ENCODE data around the gene GPR162. TPM values are rescaled to one million over a fixed set of nuclear protein-coding genes. Genes with fewer than 3 reads are reported as not detected.

GPR162 gene
- total and polyA plus RNA-seq, 10 of the 15 experiments (the other 5 are each of a cell fraction or from before 2014, with no cell fraction given): not detected

GRCh38 chr12:6846316-6846869 lies 24.8 kb downstream of the GPR162 start:
- CTCF ChIA-PET: interaction anchor here (1.1 to 9.9 kb wide), 2 partner anchors 10 to 23 kb away, joined by 4 to 173 read pairs; partner anchors contain the start of genes SPSB2 and TPI1
- no peak overlapping the region for H3K4me2 ChIP-seq (ENCODE audit: control insufficient read depth, insufficient read depth)
- peaks cover 0 to 11% of the 10 kb centered on the region in 2 experiments; a peak in 3 of 4 replicates for H3K36me3 ChIP-seq (ENCODE audit: control insufficient read depth in 2 of 2, insufficient read depth in 2 of 2, low read length in 1 of 2)
- ATAC-seq: no peak
- peaks cover 19% of the 10 kb centered on the region for H3K4me1 ChIP-seq (ENCODE audit: control insufficient read depth, insufficient read depth, low read length)
- peaks cover 23% of the 10 kb centered on the region for H3K79me2 ChIP-seq (ENCODE audit: control insufficient read depth, insufficient read depth, low read length)
- FAIRE-seq: no peak
- H3K4me3 ChIP-seq: no peak overlapping the region
- H3K27me3 ChIP-seq (replicated peaks in 1 of 2; ENCODE audit: control insufficient read depth in 2 of 2, insufficient read depth in 2 of 2, low read length in 1 of 2): no peaks in the 10 kb centered on the region
- intact Hi-C loops (cut with micrococcal nuclease; ENCODE audit: unreplicated experiment): no loop called here
- in situ Hi-C loops (cut with MboI): no loop called here
- no peak overlapping the region for H2AFZ ChIP-seq (ENCODE audit: control insufficient read depth, low read depth, low read length)
- WGBS (ENCODE audit: insufficient coverage, insufficient replicate concordance, low lambda C conversion rate, missing lambda C conversion rate): 86% methylated on average over 7 of the region's 7 CpGs
- no peak for DNase-seq (ENCODE audit: low read depth, low spot score)
- SMC1A ChIA-PET (ENCODE audit: uncharacterized antibody, unreplicated experiment): no interaction called here
- TF ChIP-seq POLR2A (IDR thresholded peaks at IDR 0.05; ENCODE audit: low read depth, low read length): peak; percentile 46; the same call in 1 of the 2 replicates
- no peak for TF ChIP-seq FOS (IDR thresholded peaks at IDR 0.05; ENCODE audit: borderline replicate concordance, extremely low read depth, insufficient read length)
- no peak for TF ChIP-seq NRF1 (conservative IDR thresholded peaks at IDR 0.05; ENCODE audit: low read depth, low read length)
- TF ChIP-seq TCF7 (IDR thresholded peaks at IDR 0.05; ENCODE audit: borderline replicate concordance): no peak
- TF ChIP-seq MTA2 (IDR thresholded peaks at IDR 0.05; ENCODE audit: low read depth): no peak
- TF ChIP-seq ZNF622 (IDR thresholded peaks at IDR 0.05): no peak
- no peak for TF ChIP-seq HDGF (IDR thresholded peaks at IDR 0.05)
- no peak overlapping the region for H3K9ac ChIP-seq (ENCODE audit: control insufficient read depth, insufficient read depth, low read length)
- no peaks in the 10 kb centered on the region for H3K9me3 ChIP-seq (replicated peaks; ENCODE audit: control insufficient read depth, insufficient read depth, low read length)
- POLR2A ChIA-PET: no interaction called here
- no TSS peak for BruUV-seq (replicated peaks)
- no peak overlapping the region for H3K27ac ChIP-seq (ENCODE audit: control insufficient read depth, insufficient read depth)
- RAD21 ChIA-PET (ENCODE audit: unreplicated experiment): interaction anchor here (1.0 kb wide), 1 partner anchor 45 kb away, joined by 3 read pairs; no protein-coding TSS in a partner anchor
- H4K20me1 ChIP-seq (ENCODE audit: control insufficient read depth, insufficient read depth): no peaks in the 10 kb centered on the region

- Histone ChIP-seq H3K4me3 (no peak overlapping the region), H3K4me2 (ENCODE audit: control insufficient read depth, insufficient read depth) (no peak overlapping the region), H3K9me3 (replicated peaks; ENCODE audit: control insufficient read depth, insufficient read depth, low read length) (no peaks in the 10 kb centered on the region), H3K4me1 (ENCODE audit: control insufficient read depth, insufficient read depth, low read length) (peaks cover 19% of the 10 kb centered on the region), H3K27ac (ENCODE audit: control insufficient read depth, insufficient read depth) (no peak overlapping the region), H3K27me3 (replicated peaks in 1 of 2; ENCODE audit: control insufficient read depth in 2 of 2, insufficient read depth in 2 of 2, low read length in 1 of 2) (no peaks in the 10 kb centered on the region), H3K79me2 (ENCODE audit: control insufficient read depth, insufficient read depth, low read length) (peaks cover 23% of the 10 kb centered on the region), H2AFZ (ENCODE audit: control insufficient read depth, low read depth, low read length) (no peak overlapping the region), H4K20me1 (ENCODE audit: control insufficient read depth, insufficient read depth) (no peaks in the 10 kb centered on the region), H3K9ac (ENCODE audit: control insufficient read depth, insufficient read depth, low read length) (no peak overlapping the region), H3K36me3 (ENCODE audit: control insufficient read depth in 2 of 2, insufficient read depth in 2 of 2, low read length in 1 of 2) (peaks cover 0 to 11% of the 10 kb centered on the region in 2 experiments; a peak in 3 of 4 replicates)
- 89% methylated on average over 2 of the region's 2 CpGs for WGBS (ENCODE audit: insufficient coverage, insufficient replicate concordance, low lambda C conversion rate, missing lambda C conversion rate)
- SMC1A ChIA-PET (ENCODE audit: uncharacterized antibody, unreplicated experiment): interaction anchor here (1.3 kb wide), 1 partner anchor 94 kb away, joined by 3 read pairs; no protein-coding TSS in a partner anchor
- TF ChIP-seq SUZ12 (IDR thresholded peaks at IDR 0.05; ENCODE audit: unreplicated experiment) (no peak), ZBTB33 (IDR thresholded peaks at IDR 0.05) (no peak)
- DNase-seq (ENCODE audit: low read depth, low spot score): no peak
- POLR2A ChIA-PET: interaction anchor here (1.8 kb wide), 1 partner anchor 11 kb away, joined by 4 read pairs; no protein-coding TSS in a partner anchor
- CTCF ChIA-PET: interaction anchor here (2.1 to 9.9 kb wide), 3 partner anchors 14 to 21 kb away, joined by 5 to 173 read pairs (median 72); partner anchors contain the start of genes SPSB2 and TPI1
- intact Hi-C loops (cut with micrococcal nuclease; ENCODE audit: unreplicated experiment): no loop called here
- in situ Hi-C loops (cut with MboI): no loop called here
- no TSS peak for BruUV-seq (replicated peaks)
- FAIRE-seq: no peak
- RAD21 ChIA-PET (ENCODE audit: unreplicated experiment): interaction anchor here (1.2 kb wide), 1 partner anchor 22 kb away, joined by 3 read pairs; no protein-coding TSS in a partner anchor
- ATAC-seq: no peak
Observed at GRCh38 chr12:6847676-6848075, 26.1 kb downstream of the GPR162 start.

Measured in GM12878 (cell line).